Stimulated activated CD8-positive, alpha-beta memory T cell treated with anti-CD3 and anti-CD28 coated beads, Interleukin-7, amount 100 ng/mL, for 48 hours (primary cell): ENCODE results near the gene TEAD1.

Experiments used
- DNase-seq, 2 donors: peaks; one replicate each; pipeline ENCODE4 v3.0.0-alpha.2; 2020; ENCODE audit warnings: low read depth in 1 of 2; ENCODE audit errors: extremely low read depth in 1 of 2

The TEAD1 gene

GRCh38 chr11:12685229-12685628, 11.0 kb downstream of the TEAD1 start:
- DNase-seq: no peak

DNA sequence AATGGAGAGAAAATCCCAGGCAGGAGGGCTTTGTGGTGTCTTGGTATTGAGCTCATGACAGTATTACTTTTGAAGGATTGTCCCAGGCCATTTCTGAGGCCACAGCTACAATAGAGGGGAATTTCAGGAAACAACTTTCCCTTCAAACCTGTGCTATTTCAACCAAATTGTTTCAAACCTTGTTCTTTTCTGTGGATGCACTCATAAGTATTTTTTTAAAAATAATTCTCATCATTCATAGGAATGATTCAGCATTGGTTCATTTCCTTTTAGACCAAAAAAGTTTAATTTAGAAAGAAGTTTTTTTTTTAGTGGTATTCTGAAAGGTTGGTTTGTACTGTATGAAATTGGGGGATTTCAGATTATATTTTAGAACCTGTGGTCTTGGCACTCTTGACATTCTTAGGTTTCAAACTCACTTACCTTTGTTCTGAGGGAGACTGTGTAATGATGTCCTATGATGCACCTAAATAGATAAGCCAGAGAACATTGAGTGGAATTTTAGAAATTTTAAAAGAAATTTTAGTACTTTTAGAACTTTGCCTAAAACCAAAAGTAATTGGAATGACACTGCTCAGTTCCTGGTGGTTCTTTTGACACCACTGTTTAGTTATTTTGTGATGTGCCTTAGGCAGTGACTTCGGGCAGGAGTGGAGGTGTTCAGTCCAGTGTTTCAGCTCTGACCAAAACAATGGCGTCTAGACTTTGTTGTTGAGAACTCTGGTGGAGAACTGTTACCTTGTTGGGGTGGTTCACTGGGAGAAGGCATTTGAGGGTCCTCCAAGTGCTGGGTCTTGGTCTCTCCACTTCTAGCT, 12.2 kb downstream of the TEAD1 start:
- no peak for DNase-seq

DNA sequence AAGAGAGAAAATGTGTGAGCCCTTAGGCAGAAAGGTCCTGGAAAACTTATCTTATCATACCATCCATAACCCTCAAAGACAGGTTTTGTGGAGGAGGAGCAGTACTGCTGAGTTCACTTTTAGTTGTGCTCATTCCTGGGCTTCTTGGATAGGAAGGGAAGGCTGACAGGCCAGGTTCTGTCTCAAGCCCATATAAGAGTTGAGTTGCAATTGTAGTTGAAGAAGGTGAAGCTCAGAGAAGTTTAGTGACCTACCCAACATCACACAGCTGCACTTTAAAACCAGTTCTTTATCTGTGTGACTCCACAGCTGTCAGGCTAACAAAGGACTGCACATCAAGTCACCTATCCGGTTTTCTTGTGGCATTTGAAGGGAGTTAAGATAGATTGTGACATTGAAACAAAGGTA, 13.0 kb downstream of the TEAD1 start:
- DNase-seq: no peak

DNA sequence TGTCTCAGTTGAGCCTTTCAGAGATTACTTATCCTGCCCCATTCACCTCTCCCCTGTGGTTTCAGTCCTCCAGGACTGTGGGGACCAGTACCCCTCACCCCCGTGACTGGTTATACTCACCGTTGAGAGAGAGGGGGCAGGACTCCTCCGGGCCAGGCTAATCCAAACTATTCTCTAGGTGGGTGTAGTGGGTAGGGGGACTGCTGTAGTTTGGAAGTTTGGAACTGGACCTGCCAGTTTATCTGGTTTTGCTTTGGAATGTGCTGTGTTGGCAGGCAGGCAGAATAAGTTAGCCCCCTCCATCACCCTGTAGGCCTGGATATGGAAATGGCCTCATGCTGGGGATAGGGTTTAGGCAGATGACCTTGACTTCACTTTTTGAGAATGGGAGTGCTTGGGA, 13.5 kb downstream of the TEAD1 start:
- DNase-seq: no peak

GRCh38 chr11:12689029-12689755, 15.0 kb downstream of the TEAD1 start:
- DNase-seq: no peak

DNA sequence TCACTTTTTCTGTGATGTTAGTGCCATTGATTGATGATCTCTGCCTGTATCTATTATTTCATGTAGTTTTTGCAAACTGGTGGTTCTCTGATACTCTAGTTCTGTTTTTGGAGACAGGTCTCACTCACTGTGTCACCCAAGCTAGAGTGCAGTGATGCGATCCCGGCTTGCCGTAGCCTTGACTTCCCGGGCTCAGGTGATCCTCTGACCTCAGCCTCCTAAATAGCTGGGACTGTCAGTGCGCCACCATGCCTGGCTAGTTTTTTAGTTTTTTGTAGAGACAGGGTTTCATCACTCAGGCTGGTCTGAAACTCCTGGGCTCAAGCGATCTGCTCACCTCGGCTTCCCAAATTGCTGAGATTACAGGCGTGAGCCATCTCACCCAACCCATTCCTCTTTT, 16.4 kb downstream of the TEAD1 start:
- DNase-seq: no peak

DNA sequence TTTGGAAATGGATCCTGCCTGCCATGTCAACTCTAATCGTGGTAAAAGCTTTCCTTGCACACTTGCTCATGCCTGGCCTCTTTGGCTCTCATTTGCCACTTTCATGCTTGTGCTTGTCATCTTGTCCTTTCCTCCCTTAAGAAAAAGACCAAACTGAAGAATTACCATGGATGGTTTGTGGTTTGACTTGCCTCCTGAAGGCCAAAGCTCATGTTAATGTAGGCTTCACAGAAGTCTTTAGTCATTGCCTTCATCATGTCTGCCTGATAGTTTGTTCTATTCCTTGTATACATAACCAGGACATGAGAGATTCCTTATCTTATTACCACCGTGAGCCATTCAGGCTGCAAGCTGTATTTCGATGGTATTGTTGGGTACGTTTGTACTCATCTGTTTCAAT, 17.3 kb downstream of the TEAD1 start:
- no peak for DNase-seq

DNA sequence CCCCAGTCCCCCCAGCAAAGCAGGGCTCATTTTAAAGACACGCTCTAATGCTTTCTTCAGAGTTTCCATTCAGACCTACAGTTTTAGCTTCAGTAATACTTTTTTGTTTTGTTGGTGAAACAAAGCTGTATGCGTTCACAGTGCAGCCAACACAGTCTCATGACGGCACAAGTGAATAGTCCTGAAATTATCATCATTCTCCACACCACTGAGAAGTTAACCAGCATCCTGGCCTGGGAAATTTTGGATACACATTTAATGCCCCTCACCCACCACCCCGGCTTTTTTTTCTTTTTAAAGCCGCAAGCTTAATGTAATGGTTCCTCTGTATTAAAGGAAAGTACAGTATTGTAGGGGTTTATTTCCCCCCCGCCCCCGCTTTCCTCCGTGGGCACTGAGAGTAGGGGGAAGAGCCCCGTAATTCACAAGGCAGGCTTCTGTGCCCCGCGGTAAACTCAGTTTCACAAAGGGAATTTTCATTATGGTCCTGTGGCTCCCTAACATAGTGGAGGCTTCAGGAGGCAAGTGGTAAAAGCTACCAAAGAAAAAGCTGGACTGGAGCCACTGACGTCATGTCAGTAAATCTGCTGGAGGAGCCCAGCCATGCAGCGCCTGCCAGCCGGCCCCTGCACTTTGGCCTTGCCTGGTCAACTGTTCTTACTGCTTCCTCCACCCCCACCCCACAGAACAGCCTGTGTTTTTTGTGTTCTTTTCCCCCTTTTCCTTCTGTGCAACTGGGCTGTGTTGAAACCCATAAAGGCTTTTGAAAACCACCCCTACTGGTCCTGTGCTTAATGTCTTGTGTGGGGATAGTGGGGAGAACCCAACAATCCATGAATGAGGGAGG, 18.2 kb downstream of the TEAD1 start:
- DNase-seq: no peak

- DNase-seq: no peak
Measured at GRCh38 chr11:12693094-12693478, 18.9 kb downstream of the TEAD1 start.

DNA sequence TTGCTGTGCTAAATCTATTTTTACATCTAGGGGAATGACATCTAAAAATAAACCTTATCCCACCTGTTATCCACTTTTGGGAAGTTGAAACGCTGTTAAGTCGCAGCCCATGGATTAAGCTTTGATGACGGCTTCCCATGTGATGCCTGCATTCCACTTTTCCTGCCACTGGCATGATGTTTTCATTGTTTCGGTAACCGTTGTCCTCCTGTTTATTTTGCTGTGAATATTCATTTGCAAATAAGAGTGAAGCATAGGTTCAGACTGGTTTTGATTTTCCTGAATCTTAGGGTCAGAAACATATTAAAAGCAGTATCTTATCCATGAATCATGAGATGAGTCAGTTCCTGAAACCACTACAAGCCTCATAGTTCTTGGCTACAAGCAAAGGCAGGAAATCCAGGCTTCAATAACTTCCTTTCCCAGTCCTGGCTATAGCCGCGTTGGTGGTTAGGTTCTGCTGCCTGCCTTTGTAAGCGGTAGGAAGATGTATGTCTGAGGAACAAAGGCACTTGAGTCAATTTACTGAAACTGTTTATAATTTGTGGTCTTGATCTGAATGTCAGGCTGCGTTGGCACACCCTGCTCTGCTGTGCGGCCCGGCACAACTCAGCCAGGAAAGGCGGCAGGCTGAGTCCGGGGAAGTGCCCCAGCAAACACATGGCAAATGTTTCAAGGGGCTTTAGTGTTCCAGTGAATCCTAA, 19.4 kb downstream of the TEAD1 start:
- no peak for DNase-seq

- no peak for DNase-seq
Measured at GRCh38 chr11:12694183-12694531, 19.9 kb downstream of the TEAD1 start.

GRCh38 chr11:12695221-12695794, 21.1 kb downstream of the TEAD1 start:
- DNase-seq: no peak

GRCh38 chr11:12695873-12696272, 21.7 kb downstream of the TEAD1 start:
- no peak for DNase-seq

DNA sequence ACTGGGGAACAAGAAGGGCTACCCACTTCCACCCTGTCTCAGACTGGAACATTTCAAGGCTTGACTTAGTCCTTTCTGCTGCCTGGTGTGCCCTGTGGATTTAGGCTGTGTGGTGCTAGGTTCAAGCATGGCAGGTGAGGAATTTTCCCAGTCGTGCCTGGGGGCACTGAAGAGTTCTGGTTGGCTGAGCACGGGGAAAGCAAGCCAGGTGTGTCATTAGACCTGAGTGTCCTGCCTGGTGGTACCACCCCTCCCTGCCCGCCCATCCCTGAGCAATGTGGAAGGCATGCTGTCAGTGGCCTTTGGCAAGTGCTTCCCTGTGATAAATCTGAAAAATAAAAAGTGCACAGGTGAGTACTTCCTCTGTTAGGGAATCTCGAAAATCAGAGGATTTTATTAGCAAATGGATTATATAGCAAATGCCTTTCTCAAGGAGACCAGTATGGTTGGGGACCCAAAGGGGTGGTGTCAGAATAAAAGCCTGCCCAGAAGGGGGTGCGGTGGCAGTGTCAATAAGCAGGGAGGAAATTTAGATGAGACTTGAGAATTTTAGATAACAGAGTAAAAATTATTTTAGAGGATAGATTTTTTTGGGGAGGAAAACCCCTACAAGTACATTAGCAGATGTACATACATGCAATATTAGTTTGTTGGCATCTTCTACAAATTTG, 22.8 kb downstream of the TEAD1 start:
- no peak for DNase-seq

- no peak for DNase-seq
Measured at GRCh38 chr11:12698048-12698447, 23.8 kb downstream of the TEAD1 start.

- no peak for DNase-seq
Measured at GRCh38 chr11:12701811-12702592, 27.8 kb downstream of the TEAD1 start.

GRCh38 chr11:12702999-12703453, 28.8 kb downstream of the TEAD1 start:
- DNase-seq: no peak

- no peak for DNase-seq
Measured at GRCh38 chr11:12704049-12704448, 29.8 kb downstream of the TEAD1 start.

DNA sequence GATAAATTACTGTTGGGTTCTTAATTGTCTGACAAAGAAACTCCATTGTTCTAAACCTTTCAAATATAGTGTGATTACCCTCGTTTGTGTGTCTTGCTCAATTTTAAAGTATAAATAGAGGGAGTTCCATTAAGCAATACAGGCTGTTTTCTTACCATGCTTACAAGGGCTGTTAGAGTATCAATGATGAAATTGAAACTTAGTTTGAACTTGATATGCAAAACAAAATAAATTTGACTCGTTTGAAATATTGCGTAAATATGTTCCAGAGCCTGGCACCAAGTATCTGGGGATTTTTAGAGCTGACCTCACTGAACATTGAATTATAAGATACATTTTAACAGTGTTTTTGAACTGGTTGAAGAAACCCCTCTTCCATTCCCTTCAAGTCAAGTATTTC, 31.7 kb downstream of the TEAD1 start:
- DNase-seq: no peak
